Measurements from ENCODE around the gene TRPM4. TPM values are rescaled to one million over a fixed set of nuclear protein-coding genes. Genes with fewer than 3 reads are reported as not detected.

TRPM4 gene
- total and polyA plus RNA-seq, 2 experiments from 2014 or later, result 16.5 to 25.7 TPM

- TF ChIP-seq JUNB (IDR thresholded peaks at IDR 0.05; ENCODE audit: unreplicated experiment) (no peak), EZH2phosphoT487 (IDR thresholded peaks at IDR 0.05; ENCODE audit: unreplicated experiment) (no peak), STAT1 (IDR thresholded peaks at IDR 0.05; ENCODE audit: unreplicated experiment) (no peak), POLR2AphosphoS5 (IDR thresholded peaks at IDR 0.05; ENCODE audit: low read depth) (no peak), EZH2 (IDR thresholded peaks at IDR 0.05; ENCODE audit: low read depth, unreplicated experiment) (no peak), CREB1 (CRISPR knock-in tag; IDR thresholded peaks at IDR 0.05; ENCODE audit: low read depth) (no peak), CTCF (conservative IDR thresholded peaks at IDR 0.05; ENCODE audit: low read depth in 2 of 2) (no peak), ETS1 (IDR thresholded peaks at IDR 0.05) (no peak), REST (IDR thresholded peaks at IDR 0.05; ENCODE audit: unreplicated experiment) (no peak), NANOG (IDR thresholded peaks at IDR 0.05; ENCODE audit: borderline replicate concordance) (no peak), ZNF114 (CRISPR knock-in tag; IDR thresholded peaks at IDR 0.05) (no peak), ZNF462 (CRISPR knock-in tag; IDR thresholded peaks at IDR 0.05) (no peak), ZNF331 (CRISPR knock-in tag; IDR thresholded peaks at IDR 0.05; ENCODE audit: low read depth) (no peak)
- no peaks in the 10 kb centered on the region for H3K36me3 Mint-ChIP-seq (ENCODE audit: low read depth)
- peaks cover 7% of the 10 kb centered on the region; the same call in 1 of the 2 replicates for H3K4me1 ChIP-seq (ENCODE audit: insufficient read depth)
- no peak overlapping the region for H3K4me3 Mint-ChIP-seq
- H3K79me2 ChIP-seq (replicated peaks; ENCODE audit: insufficient read depth), result no peaks in the 10 kb centered on the region
- 0 out of 2 replicates have a peak, but pooled peaks cover 12% of the 10 kb centered on the region for H3K27me3 ChIP-seq (ENCODE audit: insufficient read depth)
- H3K9me3 Mint-ChIP-seq, result no peaks in the 10 kb centered on the region
- peak overlapping the region; percentile 81 for H3K4me2 ChIP-seq
- H3K27ac Mint-ChIP-seq, result no peak overlapping the region
- 0 out of 2 replicates have a peak, but pooled peaks cover 2% of the 10 kb centered on the region for H3F3A ChIP-seq (replicated peaks; ENCODE audit: low read depth)
- peaks cover 6% of the 10 kb centered on the region; the same call in 2 of the 3 replicates for H3K4me1 Mint-ChIP-seq
- ATAC-seq, result peak; percentile 16; the same call in 2 of the 3 replicates
- H4K20me1 ChIP-seq (replicated peaks; ENCODE audit: insufficient read depth), result no peaks in the 10 kb centered on the region
- no peaks in the 10 kb centered on the region for H3K36me3 ChIP-seq (ENCODE audit: insufficient read depth)
- H3K27me3 Mint-ChIP-seq (ENCODE audit: insufficient read depth, low read depth, poor library complexity), result peaks cover 4% of the 10 kb centered on the region
- peak overlapping the region; percentile 84 for H2AFZ ChIP-seq
- peak overlapping the region; percentile 55 for H3K4me3 ChIP-seq
- no peaks in the 10 kb centered on the region for H3K9me2 ChIP-seq (ENCODE audit: insufficient read depth)
- DNase-seq (ENCODE audit: low spot score), result peak; percentile 29
- no peak overlapping the region for H3K27ac ChIP-seq (ENCODE audit: low read depth)
Measured at GRCh38 chr19:49165111-49165750, 7.6 kb downstream of the TRPM4 start.
